CD4-positive, alpha-beta T cell treated with Interleukin-15 for 1 hour (primary cell): Measurements from ENCODE around the gene UNC80.
"Not testable (repeated sequence)": the region's sequence is repeated elsewhere in the genome, so short reads cannot be mapped to it uniquely, and the experiment has no call there.

Experiments
- DNase-seq: peaks from one replicate; pipeline ENCODE4 v3.0.0-alpha.2; 2020

The UNC80 gene, protein sequence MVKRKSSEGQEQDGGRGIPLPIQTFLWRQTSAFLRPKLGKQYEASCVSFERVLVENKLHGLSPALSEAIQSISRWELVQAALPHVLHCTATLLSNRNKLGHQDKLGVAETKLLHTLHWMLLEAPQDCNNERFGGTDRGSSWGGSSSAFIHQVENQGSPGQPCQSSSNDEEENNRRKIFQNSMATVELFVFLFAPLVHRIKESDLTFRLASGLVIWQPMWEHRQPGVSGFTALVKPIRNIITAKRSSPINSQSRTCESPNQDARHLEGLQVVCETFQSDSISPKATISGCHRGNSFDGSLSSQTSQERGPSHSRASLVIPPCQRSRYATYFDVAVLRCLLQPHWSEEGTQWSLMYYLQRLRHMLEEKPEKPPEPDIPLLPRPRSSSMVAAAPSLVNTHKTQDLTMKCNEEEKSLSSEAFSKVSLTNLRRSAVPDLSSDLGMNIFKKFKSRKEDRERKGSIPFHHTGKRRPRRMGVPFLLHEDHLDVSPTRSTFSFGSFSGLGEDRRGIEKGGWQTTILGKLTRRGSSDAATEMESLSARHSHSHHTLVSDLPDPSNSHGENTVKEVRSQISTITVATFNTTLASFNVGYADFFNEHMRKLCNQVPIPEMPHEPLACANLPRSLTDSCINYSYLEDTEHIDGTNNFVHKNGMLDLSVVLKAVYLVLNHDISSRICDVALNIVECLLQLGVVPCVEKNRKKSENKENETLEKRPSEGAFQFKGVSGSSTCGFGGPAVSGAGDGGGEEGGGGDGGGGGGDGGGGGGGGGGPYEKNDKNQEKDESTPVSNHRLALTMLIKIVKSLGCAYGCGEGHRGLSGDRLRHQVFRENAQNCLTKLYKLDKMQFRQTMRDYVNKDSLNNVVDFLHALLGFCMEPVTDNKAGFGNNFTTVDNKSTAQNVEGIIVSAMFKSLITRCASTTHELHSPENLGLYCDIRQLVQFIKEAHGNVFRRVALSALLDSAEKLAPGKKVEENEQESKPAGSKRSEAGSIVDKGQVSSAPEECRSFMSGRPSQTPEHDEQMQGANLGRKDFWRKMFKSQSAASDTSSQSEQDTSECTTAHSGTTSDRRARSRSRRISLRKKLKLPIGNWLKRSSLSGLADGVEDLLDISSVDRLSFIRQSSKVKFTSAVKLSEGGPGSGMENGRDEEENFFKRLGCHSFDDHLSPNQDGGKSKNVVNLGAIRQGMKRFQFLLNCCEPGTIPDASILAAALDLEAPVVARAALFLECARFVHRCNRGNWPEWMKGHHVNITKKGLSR (N-terminal part only)

DNA sequence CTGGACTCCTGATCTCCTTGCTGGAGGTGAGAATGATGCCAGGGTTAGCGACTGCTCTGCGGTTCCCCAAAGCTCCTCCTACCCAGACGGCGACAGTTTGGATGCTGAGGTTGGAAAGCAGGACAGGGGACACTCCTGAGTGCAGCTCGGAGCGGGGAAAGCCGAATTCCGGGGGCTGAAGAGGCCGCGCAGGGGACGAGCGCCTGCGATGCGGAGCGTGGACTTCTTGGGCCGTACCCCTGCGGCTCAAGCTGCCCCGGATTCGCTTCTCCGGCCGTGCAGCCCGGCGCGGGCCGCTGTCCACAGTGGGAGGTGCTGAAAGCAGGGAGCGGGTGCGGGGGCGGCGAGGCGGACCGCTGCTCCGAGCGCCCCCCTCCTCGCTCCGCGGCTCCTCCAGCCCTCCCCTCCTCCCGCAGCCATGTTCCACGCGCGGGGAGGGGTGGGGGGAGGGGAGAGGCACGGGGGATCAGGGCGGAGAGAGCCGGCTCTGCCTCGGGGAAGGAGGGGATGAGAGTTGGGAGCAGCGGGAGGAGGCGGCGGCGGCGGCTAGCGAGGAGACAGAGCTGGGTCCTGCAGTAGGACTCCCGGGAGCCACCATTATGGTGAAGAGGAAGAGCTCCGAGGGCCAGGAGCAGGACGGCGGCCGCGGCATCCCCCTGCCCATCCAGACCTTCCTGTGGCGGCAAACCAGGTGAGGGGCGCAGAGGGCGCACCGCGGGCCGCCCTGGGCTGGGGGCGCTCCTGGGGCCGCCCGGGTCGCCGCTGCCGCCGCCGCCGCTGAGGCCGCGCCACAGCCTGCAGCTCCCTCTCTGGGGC, at the start of gene UNC80:
Gene UNC80 (plus strand): TSS at position 359 of the 816 bp plus-strand sequence. CDS start 241 bp downstream, at position 600.
- DNase-seq, result no peak

DNA sequence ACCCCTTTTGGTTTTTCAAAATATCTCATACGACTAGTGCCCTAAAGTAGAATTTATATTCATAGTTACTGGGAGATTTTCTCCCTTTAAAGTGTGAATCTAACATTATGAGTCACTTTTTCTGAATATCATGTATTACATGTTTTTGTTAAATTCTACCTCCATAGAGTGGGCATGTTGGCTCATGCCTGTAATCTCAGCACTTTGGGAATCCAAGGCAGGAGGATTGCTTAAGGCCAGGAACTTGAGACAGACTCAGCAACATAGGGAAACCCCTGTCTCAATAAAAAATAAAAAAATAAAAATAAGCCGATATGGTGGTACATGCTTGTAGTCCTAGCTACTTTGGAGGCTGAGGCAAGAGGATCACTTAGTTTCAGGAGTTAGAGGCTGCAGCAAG, 45.3 kb upstream of the UNC80 start:
- DNase-seq, result no peak

DNA sequence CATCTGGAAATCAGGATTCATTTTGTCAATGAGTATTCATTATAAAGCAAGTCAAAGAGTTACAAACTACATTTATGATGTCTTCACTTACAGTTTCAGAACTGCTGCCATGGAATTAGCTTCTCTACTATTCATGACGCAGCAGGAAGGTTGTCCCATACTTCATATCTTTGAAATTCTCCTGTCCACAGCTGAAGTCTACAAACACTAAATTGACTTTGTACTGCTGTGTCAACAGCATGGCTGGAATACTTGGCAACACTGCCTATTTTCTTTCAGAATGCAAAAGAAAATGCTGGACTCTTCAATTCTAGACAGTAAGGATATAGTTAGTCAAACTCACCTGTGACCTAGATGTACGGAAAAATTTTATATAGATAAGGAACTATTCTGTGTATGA, 44.6 kb upstream of the UNC80 start:
- no peak for DNase-seq

DNA sequence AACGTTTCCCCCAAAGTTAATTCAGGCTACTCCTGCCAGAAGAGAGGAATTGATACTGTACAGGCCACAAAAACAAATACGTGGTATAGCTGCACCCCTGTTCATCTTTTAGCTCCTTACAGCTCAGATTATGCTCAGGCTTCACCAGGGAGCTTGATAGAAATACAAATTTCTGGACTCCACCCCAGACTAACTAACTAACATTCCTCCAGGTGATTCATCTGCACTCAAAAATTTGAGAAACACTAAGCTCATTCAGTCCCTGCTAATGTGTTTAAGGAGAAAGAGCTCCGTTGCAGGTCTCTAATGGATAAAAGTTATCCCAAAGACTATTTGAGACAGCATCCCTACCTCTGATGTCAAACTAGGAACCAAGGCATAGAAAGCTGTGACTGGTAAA, 36.8 kb upstream of the UNC80 start:
- DNase-seq, result no peak

DNA sequence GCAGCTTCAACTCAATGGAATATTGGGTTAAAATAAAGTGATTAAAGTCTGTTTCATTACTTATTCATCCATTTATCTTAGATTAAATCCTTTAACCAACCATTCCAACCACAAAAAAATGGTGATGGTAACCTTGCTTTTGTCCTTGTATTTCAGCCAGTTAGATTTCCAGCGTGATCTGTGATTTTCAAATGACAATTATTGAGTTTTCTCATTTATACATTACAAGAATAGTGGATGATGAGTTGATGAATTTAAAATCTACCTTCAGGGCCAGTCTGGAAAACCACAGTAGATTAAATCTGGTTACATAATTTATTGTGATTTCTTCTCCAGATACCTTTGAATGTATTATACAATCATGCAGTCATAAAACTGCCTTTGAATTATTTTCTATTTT, 29.7 kb upstream of the UNC80 start:
- no peak for DNase-seq

DNA sequence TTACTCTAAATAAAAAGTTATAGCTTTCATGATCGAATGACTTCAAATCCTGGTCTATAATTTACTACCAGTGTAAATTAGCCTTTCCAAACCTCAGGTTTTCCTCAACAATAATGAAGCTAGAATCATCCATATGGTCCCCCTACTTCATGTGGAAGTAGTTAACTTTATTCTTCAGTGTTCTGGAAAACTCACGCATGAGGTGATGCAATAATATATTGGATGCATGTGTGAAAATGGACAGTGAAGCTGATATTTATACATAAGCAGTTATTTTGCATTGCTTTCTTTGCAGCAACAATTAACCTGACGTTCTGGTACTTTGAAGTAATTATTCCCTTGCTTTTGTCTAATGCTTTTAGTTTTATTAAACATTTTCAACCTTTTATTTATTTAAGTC, 18.6 kb upstream of the UNC80 start:
- DNase-seq, result no peak

DNA sequence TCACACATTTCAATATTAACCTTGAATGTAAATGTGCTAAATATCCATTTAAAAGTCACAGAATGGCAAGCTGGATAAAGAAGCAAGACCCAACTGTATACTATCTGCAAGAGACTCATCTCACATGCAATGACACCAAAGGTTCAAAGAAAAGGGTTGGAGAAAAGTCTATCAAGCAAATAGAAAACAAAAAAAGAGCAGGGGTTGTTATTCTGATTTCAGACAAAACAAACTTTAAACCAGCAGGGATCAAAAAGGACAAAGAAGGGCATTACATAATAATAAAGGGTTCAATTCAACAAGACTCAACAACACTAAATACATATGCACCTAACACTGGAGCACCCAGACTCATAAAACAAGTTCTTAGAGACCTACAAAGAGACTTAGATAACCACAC, 14.5 kb upstream of the UNC80 start:
- no peak for DNase-seq

DNA sequence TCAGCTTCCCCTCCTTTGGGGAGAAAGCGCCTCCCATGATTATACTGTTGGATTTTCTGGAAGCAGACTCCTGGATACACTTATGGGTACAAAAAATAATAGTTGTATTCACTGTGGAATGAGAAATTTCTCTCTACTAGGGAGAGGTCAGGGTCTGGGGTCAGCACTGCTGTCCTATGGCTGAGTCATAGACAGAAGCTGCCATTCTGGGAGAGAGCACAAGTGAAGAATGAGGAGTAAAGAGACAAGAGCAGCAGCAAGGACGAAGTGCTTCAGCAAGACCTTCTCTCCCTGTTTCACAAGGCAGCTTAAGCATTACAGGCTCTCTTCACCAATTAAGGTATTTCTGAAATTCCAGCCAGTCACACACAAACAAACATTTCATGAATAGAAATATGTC, 10.1 kb upstream of the UNC80 start:
- no peak for DNase-seq

DNA sequence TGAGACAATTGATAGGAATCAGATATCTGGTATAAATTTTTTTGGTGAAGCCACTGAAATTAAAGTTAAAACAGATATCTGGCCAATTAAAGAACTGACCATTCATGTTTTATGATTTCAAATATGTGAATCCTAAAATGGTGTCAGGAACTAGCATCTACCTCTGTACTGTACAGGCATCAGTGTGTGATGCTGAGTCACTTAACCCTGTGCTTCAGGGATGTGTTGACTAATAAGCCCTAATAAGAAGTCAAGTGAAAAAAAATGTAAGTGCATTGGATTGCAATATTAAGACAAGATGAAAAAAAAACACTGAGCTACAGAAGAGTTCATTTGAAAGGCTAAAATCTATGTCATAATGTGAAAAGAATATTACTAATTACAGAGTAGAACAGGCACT, 9.1 kb upstream of the UNC80 start:
- DNase-seq, result no peak

DNA sequence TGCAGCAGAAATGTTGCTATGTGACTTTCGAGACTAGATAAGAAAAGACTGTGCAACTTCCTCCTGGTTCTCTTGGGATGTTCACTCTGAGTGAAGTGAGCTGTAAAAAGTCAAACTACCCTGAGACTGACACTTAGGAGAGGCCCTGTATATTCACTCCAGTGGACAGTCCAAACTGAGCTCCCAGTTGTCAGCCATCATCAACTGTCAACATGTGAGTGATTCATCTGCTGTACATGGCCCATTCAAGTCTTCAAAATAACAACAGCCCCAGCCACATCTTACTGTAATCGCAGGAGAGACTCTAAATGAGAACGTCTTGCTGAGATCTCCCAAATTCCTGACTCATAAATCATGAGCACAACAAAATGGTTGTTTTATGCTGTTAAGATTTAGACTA, 8.5 kb upstream of the UNC80 start:
- no peak for DNase-seq

DNA sequence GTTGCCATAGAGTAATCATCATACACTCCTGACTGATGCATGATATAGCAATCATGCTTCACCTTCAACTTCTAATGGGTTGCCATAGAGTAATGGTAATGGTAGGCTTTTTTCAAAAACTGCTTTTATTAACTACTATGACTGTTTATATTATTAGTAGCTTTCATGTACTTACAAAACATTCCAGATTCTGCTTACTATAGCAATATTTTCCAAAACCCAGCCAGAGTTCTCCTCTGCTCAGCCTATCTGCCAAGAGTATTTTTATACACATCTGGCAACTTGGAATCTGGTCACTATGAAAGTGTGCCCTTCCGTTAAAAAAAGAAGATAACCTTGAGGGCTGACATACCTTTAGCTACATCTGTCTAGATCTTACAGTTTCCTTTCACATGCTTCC, 5.0 kb upstream of the UNC80 start:
- DNase-seq, result no peak

DNA sequence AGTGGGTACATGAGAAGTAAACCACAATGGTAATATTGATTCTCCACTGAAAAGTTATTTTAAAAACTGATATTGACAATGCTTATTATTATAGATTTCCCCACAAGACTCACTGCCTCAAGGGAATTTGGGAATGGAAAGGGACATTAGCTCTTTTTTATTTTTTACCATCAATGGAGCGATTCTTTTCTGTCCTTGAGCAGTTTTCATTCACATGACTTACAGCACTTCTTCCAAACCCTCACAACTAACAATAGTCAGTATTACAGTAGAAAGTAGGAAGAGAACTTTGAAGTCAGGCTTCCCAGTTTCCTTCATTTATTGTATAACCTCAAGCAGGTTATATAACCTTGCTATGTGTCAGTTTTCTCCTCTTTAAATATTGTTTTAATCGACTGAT, 4.3 kb upstream of the UNC80 start:
- no peak for DNase-seq

DNA sequence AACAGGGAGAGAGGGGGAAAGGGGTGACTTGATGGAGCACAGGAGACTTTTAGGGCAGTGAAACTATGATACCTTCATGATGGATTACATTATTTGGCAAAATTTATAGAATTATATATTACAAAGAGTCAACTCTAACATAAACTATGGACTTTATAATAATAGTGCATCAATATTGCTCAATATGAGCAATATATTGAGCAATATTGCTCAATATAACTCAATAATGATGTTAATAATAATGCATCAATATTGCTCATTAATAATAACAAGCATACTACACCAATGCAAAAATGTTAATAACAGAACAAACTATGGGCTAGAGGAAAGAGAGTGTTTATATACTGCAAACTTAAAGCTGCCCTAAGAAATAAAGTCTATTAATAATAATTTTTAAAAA, 3.1 kb upstream of the UNC80 start:
- no peak for DNase-seq

DNA sequence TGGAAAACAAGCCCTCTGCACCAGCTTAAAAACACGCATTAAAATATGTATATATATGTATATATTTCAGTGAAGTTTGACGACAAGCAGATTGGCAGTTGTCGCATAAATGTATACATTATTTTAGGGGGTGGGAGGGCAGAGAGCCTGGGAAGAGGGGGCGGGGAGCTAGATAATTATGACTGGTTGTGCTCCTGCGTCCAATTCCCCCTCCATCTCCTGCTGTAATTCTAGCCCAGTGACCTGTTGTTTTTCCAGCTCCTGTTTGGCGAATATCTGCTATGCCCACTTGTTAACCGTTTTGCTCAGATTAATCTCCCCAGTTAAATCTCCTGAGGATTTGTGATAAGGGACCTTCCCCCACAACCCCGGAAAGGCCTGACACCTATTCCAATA, 656 bp downstream of the UNC80 start:
- no peak for DNase-seq

DNA sequence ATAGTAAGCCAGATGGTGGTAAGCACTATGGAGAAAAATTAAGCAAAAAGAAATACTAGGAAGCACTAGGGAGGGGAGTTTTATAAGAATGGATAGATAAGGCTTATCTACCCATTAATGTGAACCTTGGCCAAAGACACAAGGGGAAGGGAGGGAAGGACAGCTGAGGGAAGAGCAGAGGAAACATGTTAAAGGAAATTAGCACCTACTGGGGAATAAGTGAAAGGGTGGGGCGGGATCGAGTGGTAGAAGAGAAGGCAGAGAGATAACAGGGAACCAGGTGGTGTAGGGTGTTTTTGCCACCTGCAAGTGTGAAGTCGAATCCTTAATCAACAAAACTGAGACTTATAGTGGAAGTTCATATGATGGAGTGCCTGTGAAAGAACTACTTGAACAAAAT, 1.7 kb downstream of the UNC80 start:
- no peak for DNase-seq

DNA sequence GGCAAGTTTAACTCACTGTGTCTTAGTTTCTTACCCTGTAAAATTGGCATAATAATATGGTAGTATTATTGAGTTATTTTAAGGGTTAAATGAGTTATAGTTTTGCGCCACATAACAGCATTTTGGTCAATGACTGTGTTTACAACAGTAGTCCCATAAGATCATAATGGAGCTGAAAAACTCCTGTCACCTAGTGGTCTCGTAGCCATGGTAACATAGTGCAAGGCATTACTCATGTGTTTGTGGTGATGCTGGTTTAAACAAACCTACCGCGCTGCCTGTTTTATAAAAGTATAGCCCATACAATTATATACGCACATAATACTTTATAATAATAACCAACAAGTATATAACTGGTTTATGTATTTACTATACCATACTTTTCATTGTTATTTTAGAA, 15.8 kb downstream of the UNC80 start:
- no peak for DNase-seq

DNA sequence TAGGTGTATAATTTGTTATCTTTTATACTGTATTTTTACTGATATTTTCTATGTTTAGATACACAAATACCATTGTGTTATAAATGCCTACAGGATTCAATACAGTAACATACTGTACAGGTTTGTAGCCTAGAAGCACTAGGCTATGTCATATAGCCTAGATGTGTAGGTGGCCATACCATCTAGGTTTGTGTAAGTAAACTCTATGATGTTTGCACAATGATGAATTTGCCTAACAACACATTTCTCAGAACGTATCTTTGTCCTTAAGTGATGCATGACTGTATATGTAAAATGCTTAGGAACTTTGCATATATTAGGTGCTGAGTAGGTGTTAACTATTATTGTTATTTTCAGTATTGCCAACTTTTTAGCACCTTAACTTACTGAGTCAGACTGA, 17.3 kb downstream of the UNC80 start:
- DNase-seq, result no peak

DNA sequence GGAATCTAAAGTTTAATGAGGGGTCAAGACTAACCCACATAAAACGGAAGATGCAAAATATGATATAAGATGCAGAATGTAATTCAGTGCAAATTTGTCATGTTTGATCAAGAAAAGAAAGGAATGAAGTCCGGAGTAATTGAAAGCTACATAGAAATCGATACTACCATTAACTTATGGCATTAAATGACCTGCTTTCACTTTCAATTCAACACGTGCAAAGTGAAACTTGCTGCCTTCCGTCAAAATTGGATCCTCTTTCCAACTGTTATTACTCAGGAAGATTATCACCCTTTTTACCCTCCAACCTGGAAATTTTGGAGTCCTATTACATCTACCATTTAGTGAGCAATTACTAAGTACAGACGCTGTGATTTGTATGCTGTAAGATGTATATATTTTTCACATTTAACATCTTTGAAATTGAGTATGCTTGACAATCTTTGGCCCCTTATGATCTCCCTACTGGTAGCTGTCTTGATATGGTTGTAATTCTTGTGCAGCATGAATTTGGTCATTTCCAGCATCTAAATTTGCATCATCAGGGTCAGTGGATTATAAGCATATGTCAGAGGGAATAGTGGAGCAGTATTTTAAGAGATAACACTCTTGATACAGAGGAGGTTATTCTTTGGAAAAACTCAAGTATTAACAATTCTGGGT, 18.6 kb downstream of the UNC80 start:
- DNase-seq, result no peak

DNA sequence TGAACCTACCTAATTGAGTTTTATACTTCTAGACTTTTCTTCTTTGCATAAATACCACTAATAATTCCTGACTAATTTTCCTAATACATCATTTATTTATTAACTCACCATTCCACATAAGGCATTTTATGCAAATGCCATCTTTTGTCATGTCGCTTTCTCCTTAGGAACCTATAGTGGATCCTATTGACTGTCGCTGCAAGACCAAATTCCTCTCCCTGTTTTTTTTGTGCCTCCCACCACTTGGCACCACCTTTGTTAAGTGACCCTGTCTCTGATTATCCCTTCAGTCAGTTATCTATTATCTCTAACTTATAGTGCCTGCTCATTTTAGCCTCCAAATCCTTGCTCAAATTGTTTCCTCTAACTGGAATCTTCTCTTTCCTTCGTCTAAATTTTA, 19.5 kb downstream of the UNC80 start:
- DNase-seq, result no peak

DNA sequence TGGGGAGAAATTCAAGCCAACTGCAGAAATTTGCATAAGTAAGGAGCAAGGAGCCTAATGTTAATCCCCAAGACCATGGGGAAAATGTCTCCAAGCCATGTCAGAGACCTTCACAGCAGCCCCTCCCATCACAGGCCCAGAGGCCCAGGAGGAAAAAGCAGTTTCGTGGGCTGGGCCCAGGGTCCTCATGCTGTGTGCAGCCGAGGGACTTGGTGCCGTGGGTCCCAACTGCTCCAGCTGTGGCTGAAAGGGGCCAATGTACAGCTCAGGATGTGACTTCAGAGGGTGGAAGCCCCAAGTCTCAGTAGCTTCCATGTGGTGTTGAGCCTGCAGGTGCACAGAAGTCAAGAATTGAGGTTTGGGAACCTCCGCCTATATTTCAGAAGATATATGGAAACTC, 23.8 kb downstream of the UNC80 start:
- not testable (repeated sequence) for DNase-seq

DNA sequence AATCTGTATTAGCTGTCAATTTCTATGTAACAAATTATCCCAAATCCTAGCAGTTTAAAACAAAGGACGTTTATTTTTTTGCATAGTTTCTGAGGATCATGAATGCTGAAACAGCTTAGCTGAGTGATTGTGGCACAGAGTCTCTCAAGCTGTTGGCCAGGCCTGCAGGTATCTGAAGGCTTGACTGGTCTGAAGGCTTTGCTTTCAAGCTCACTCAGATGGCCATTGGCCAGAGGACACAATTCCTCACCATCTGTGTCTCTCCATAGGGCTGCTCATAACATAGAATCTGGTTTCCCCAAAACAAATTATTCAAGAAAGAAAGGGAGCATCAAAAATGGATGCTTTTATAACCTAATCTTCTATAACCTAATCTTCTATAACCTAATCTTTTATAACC, 33.7 kb downstream of the UNC80 start:
- no peak for DNase-seq

DNA sequence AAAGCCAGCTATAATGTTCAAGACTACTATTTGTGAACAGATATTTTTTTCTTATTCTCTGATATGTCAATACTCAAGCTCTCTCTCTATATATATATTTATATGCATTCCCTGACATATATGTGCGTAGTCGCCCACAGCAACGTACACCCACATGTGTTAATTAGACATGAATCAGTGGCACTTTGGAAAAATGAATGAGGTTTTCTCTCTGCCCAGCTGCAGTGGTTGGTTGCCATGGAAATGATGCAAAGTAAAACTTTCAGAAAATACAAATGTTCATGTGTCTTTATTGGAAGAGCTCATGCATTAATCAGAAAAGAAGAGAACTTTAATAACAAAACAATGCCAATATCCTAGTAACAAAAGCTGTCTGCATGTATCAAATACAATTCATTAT, 34.7 kb downstream of the UNC80 start:
- no peak for DNase-seq
